Ovary (tissue), 9 donors: ENCODE data around the gene COL28A1. TPM values are rescaled to one million over a fixed set of nuclear protein-coding genes. Genes with fewer than 3 reads are reported as not detected.
"Not testable (repeated sequence)": the region's sequence is repeated elsewhere in the genome, so short reads cannot be mapped to it uniquely, and the experiment has no call there.

Experiments used
- DNase-seq, 5 donors: peaks; one replicate each; pipeline ENCODE4 v3.0.0-alpha.2; 2019 to 2020
- H3K27ac ChIP-seq, 2 donors: fragments of 200-600 bp; one replicate each; pipeline versions ENCODE4 v1.5.1 to v1.8.0; 2019 to 2022
- H3K27me3 ChIP-seq: fragments of 200-600 bp; one replicate; pipeline ENCODE4 v1.8.0; 2022
- H3K36me3 ChIP-seq: fragments of 200-600 bp; sonication (generic); one replicate; pipeline ENCODE4 v1.5.1; 2019
- H3K4me1 ChIP-seq: one replicate; pipeline ENCODE4 v1.8.1; 2013; ENCODE audit warnings: mild to moderate bottlenecking, moderate library complexity; ENCODE audit not compliant: insufficient read depth
- H3K4me3 ChIP-seq: fragments of 200-600 bp; sonication (generic); one replicate; pipeline ENCODE4 v1.5.1; 2017
- H3K9me3 ChIP-seq, 2 donors: fragments of 200-600 bp in 1 of 2; sonication (generic) in 1 of 2; one replicate each; pipeline versions ENCODE4 v1.5.1 to v1.8.1; 2013 to 2019; ENCODE audit warnings: mild to moderate bottlenecking in 1 of 2, moderate library complexity in 1 of 2
- EP300 ChIP-seq: sonication (generic); formaldehyde crosslinking; IDR thresholded peaks from one replicate; pipeline ENCODE4 v1.6.1; 2017; ENCODE audit warnings: antibody characterized with exemption
- POLR2A ChIP-seq: fragments of 450-650 bp; IDR thresholded peaks from one replicate; pipeline ENCODE4 v1.6.1; 2017; ENCODE audit warnings: antibody characterized with exemption, mild to moderate bottlenecking, moderate library complexity
- WGBS, 3 donors: extraction: QIAGEN DNeasy Blood & Tissue Kit in 1 of 3; methylation state at CpG; one replicate each; pipeline versions ENCODE4 v1.1.5 to v1.1.7; 2013 to 2017; 5-methylcytosine and 5-hydroxymethylcytosine counted together
- intact Hi-C, 4 donors: fragments of 100-400 bp; cut with DNase I; formaldehyde crosslinking; loops; one replicate each; pipeline versions ENCODE4 v1.11.0 to v1.15.1; 2022 to 2023
- polyA plus RNA-seq, 2 donors: library from polyadenylated mRNA; stranded (reverse); fragments of 200-250 nt in 1 of 2; fragments of 350-450 nt in 1 of 2; fragmentation: Illumina TruSeq in 1 of 2; extraction: RNeasy Lipid Tissue Mini Kit (QIAGEN cat#74804) in 1 of 2; gene quantifications; one replicate each; pipeline ENCODE4 v1.2.3, GENCODE V29; 2013 to 2014
- total RNA-seq, 7 donors: library from RNA; depleted of rRNA in 2 of 7; stranded (reverse); fragments of >200 nt in 2 of 7; fragmentation: NEBNext Ultra II Directional in 3 of 7; extraction: Animal tissue kit (Norgen Biotek cat#: 25700) in 3 of 7; gene quantifications; one replicate each; pipeline versions ENCODE4 v1.1.0 to v1.2.4, GENCODE V29; 2016 to 2023
- TF ChIP-seq, protein P1 (sequence below), 3 donors: fragments of 450-650 bp in 2 of 3; fragments of 200-600 bp in 1 of 3; IDR thresholded peaks; one replicate each; pipeline versions ENCODE4 v1.5.1 to v1.8.0; 2016 to 2022; ENCODE audit warnings: antibody characterized with exemption in 3 of 3, mild to moderate bottlenecking in 1 of 3
- donor health status: DM: no; HTN: no; CAD: no; lungs with moderate emphysema.
- donor health status: DM: no; HTN: no; CAD: no.
- donor health status: Bipolar disorder and iron deficiency.
- donor health status: DM: yes; HTN: yes; CAD: no.
- donor health status: DM: no; HTN: no; CAD: no.
- donor health status: DM: yes; HTN: yes; CAD: no.

The COL28A1 gene
- total and polyA plus RNA-seq, 9 donors, result 0.29 to 4.2 (median 1.4) TPM

- TF ChIP-seq POLR2A (no peak), EP300 (no peak)
- TF ChIP-seq, protein P1, sequence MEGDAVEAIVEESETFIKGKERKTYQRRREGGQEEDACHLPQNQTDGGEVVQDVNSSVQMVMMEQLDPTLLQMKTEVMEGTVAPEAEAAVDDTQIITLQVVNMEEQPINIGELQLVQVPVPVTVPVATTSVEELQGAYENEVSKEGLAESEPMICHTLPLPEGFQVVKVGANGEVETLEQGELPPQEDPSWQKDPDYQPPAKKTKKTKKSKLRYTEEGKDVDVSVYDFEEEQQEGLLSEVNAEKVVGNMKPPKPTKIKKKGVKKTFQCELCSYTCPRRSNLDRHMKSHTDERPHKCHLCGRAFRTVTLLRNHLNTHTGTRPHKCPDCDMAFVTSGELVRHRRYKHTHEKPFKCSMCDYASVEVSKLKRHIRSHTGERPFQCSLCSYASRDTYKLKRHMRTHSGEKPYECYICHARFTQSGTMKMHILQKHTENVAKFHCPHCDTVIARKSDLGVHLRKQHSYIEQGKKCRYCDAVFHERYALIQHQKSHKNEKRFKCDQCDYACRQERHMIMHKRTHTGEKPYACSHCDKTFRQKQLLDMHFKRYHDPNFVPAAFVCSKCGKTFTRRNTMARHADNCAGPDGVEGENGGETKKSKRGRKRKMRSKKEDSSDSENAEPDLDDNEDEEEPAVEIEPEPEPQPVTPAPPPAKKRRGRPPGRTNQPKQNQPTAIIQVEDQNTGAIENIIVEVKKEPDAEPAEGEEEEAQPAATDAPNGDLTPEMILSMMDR (IDR thresholded peaks at IDR 0.05), result no peak
- H3K4me1 ChIP-seq, result no peaks in the 10 kb centered on the region
- H3K27me3 ChIP-seq, result peaks cover 3% of the 10 kb centered on the region
- no peaks in the 10 kb centered on the region for H3K9me3 ChIP-seq
- H3K36me3 ChIP-seq, result no peaks in the 10 kb centered on the region
- 61 to 71% (median 71%) methylated on average over 2 of the region's 2 CpGs for WGBS, 3 donors
- H3K27ac ChIP-seq, result no peak overlapping the region
- intact Hi-C loops, result no loop called here
- DNase-seq, result no peak
- no peak overlapping the region for H3K4me3 ChIP-seq
These were observed 56.3 kb downstream of the COL28A1 start for GRCh38 chr7:7479275-7479805.

- intact Hi-C loops, result no loop called here
- Histone ChIP-seq H3K36me3 (no peaks in the 10 kb centered on the region), H3K27ac (no peak overlapping the region), H3K4me3 (no peak overlapping the region), H3K4me1 (no peaks in the 10 kb centered on the region), H3K27me3 (no peaks in the 10 kb centered on the region), H3K9me3 (no peaks in the 10 kb centered on the region)
- 91 to 99% (median 95%) methylated on average over 21 to 23 of the region's 23 CpGs for WGBS, 3 donors
- DNase-seq, result no peak
- TF ChIP-seq, protein P1 (IDR thresholded peaks at IDR 0.05), result no peak
- TF ChIP-seq POLR2A, result no peak
- TF ChIP-seq EP300, result no peak
These were observed 57.1 kb downstream of the COL28A1 start for GRCh38 chr7:7478569-7478968.

- intact Hi-C loops, result not testable (repeated sequence)
These were observed 58.0 kb downstream of the COL28A1 start for GRCh38 chr7:7477641-7478040.

GRCh38 chr7:7476381-7476780, 59.3 kb downstream of the COL28A1 start:
- H3K4me3 ChIP-seq, result no peak overlapping the region
- H3K27ac ChIP-seq, result no peak overlapping the region
- no peaks in the 10 kb centered on the region for H3K9me3 ChIP-seq
- no peaks in the 10 kb centered on the region for H3K36me3 ChIP-seq
- TF ChIP-seq EP300, result no peak
- TF ChIP-seq POLR2A, result no peak
- TF ChIP-seq, protein P1 (IDR thresholded peaks at IDR 0.05), result no peak
- intact Hi-C loops, result no loop called here
- DNase-seq, result no peak
- H3K27me3 ChIP-seq, result no peaks in the 10 kb centered on the region
- no peaks in the 10 kb centered on the region for H3K4me1 ChIP-seq
- WGBS, 3 donors, result 14 to 26% (median 19%) methylated on average over 1 of the region's 1 CpG

More at GRCh38 chr7:7477641-7478040, 58.0 kb downstream of the COL28A1 start:
- 88 to 94% (median 93%) methylated on average over 7 of the region's 7 CpGs for WGBS, 3 donors
- not testable (repeated sequence) for H3K9me3 ChIP-seq, H3K27me3 ChIP-seq, H3K4me3 ChIP-seq, H3K4me1 ChIP-seq, H3K36me3 ChIP-seq, DNase-seq, H3K27ac ChIP-seq

GRCh38 chr7:7475601-7476000, 60.1 kb downstream of the COL28A1 start:
- Histone ChIP-seq H3K27me3 (no peaks in the 10 kb centered on the region), H3K4me3 (no peak overlapping the region), H3K4me1 (no peaks in the 10 kb centered on the region), H3K9me3 (no peaks in the 10 kb centered on the region), H3K27ac (no peak overlapping the region), H3K36me3 (no peaks in the 10 kb centered on the region)
- WGBS, 3 donors, result 61 to 64% (median 64%) methylated on average over 2 of the region's 2 CpGs
- DNase-seq, result no peak
- TF ChIP-seq, protein P1 (IDR thresholded peaks at IDR 0.05), result no peak
- TF ChIP-seq EP300, result no peak
- TF ChIP-seq POLR2A, result no peak
- intact Hi-C loops, result no loop called here
